HG02973 (cell line): Measurements from ENCODE around the gene XRN1.

ENCODE experiments used
- ATAC-seq: cut with Tn5 transposase; IDR thresholded peaks from one replicate; pipeline ENCODE4 v1.9.1; 2021; ENCODE audit warnings: moderate library complexity; ENCODE audit not compliant: unreplicated experiment

XRN1 gene

GRCh38 chr3:142272200-142272891 lies 175.5 kb downstream of the XRN1 start:
- ATAC-seq: no peak

DNA sequence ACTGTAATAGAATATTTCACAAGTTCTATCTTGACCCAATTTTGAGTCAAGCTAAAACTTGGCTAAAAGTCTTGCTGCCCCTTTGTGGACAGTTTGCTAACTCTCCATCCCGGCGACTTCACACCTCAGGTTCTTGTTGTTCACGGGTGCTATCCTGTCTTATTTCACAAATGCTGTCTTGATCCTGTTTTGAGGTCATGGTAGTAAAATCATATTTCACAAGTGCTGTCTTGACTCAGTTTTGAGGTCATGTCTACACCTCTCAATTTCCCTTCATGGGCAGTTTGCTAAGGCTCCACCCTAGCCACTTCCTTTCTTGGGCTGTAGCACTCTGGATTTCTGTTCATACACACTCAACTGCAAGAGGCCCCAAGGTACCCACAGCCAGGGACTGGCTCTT lies 177.4 kb downstream of the XRN1 start:
- no peak for ATAC-seq

DNA sequence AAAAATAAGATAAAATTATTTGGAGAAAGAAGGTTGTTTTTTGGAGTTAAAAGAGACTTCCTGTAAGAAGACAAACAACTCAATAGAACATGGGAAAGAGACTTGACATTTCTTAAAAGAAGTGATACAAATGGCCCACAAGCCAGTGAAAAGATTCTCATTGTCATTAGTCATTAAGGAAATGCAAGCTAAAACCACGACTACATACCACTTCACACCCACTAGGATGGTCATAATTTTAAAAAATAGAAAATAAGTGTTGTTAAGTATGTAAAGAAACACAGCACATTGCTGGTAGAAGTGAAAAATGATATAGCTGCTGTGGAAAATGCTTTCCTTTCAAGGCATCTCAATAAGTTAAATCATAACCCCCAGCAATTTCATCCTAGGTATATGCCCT lies 178.1 kb downstream of the XRN1 start:
- ATAC-seq: no peak

DNA sequence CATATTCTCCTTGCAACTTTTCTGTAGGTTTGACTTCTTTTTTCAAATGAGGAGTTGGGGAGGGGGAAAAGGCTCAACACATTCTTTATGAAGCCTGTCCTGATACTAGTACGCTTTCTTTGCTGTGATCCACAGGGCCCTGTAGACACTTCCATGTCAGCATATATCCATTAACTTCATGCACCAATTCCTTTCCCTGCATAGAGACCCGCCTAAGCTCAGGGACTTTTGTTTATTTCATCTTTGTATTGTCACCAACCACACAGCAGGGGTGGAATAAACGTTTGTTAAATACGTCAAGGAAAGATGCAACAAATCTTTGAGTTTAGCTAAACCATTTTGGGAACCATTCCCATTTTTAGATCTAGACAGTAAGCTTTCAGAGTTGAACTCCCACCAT lies 179.4 kb downstream of the XRN1 start:
- no peak for ATAC-seq

DNA sequence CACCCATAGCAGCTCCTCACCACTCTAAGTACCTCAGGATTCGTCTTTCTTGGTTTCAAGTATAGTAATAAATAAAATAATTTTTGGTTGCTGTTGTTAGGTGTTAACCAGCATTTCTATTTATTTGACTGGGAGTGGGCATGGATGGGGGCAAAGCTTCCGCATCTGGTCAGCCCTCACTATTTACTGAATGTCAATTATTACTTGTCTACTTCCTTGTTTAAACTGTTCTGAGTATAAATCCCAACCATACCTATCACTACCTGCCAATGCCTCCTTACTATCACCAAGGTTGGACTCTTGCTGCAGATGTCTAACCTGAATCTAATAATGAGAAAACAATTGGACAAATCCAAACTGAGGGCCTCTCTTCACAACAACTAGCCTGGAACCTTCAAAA lies 180.6 kb downstream of the XRN1 start:
- ATAC-seq: no peak

- ATAC-seq: no peak
Measured at GRCh38 chr3:142263112-142263511, 184.7 kb downstream of the XRN1 start.

DNA sequence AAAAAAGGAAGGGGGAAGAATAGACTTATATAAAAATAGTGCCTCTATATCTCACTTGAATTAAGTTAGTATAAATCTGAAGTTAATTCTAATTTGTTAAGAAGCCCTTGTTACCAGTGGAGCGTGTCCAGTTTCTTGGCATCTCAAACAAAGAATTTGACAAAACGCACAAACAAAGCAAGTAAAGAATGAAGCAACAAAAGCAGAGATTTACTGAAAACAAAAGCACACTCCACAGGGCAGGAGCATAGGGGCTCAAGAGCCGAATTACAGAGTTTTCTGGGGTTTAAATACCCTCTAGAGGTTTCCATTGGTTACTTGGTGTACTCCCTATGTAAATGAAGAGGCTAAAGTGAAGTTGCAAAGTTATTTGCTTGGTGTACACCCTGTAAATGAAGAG lies 188.5 kb downstream of the XRN1 start:
- ATAC-seq: no peak

GRCh38 chr3:142256712-142257333 lies 191.0 kb downstream of the XRN1 start:
- ATAC-seq: no peak
